H9 (cell line): ENCODE results near the gene OLFM1. TPM values are rescaled to one million over a fixed set of nuclear protein-coding genes. Genes with fewer than 3 reads are reported as not detected.

Source experiments
- DNase-seq: peaks from one replicate; pipeline ENCODE4 v3.0.0-alpha.2; 2017
- H2AFZ ChIP-seq: one replicate; pipeline ENCODE4 v1.6.1; 2013; ENCODE audit warnings: mild to moderate bottlenecking, low read length, control low read depth, moderate library complexity
- H2AK5ac ChIP-seq: 2 replicates; pipeline ENCODE4 v1.6.1; 2013; ENCODE audit warnings: low read length, control low read depth, mixed read lengths; ENCODE audit not compliant: insufficient read length
- H2BK120ac ChIP-seq: one replicate; pipeline ENCODE4 v1.6.1; 2013; ENCODE audit warnings: low read depth, mild to moderate bottlenecking, low read length, control low read depth, inconsistent platforms; ENCODE audit not compliant: poor library complexity, severe bottlenecking
- H2BK12ac ChIP-seq: 2 replicates; pipeline ENCODE4 v1.6.1; 2013; ENCODE audit warnings: low read length, control low read depth, mixed read lengths, low read depth; ENCODE audit not compliant: insufficient read length
- H2BK15ac ChIP-seq: 2 replicates; pipeline ENCODE4 v1.6.1; 2013; ENCODE audit warnings: low read depth, low read length, control low read depth
- H2BK20ac ChIP-seq: one replicate; pipeline ENCODE4 v1.6.1; 2013; ENCODE audit warnings: low read depth, mild to moderate bottlenecking, low read length, control low read depth, inconsistent platforms; ENCODE audit not compliant: poor library complexity, severe bottlenecking
- H2BK5ac ChIP-seq: 2 replicates; pipeline ENCODE4 v1.6.1; 2013; ENCODE audit warnings: low read length, control low read depth, mixed read lengths; ENCODE audit not compliant: insufficient read length
- H3K14ac ChIP-seq: 2 replicates; pipeline ENCODE4 v1.6.1; 2013; ENCODE audit warnings: low read length, control low read depth; ENCODE audit not compliant: insufficient read depth
- H3K18ac ChIP-seq: 2 replicates; pipeline ENCODE4 v1.6.1; 2013; ENCODE audit warnings: low read depth, mild to moderate bottlenecking, mixed read lengths, low read length, control low read depth; ENCODE audit not compliant: insufficient read length
- H3K23ac ChIP-seq: 2 replicates; pipeline ENCODE4 v1.6.1; 2013; ENCODE audit warnings: low read length, control low read depth, mixed read lengths, low read depth; ENCODE audit not compliant: insufficient read length
- H3K23me2 ChIP-seq: 2 replicates; pipeline ENCODE4 v1.6.1; 2013; ENCODE audit warnings: low read depth, mild to moderate bottlenecking, mixed read lengths, low read length, control low read depth; ENCODE audit not compliant: insufficient read length, poor library complexity, severe bottlenecking
- H3K27ac ChIP-seq: 2 replicates; pipeline ENCODE4 v1.5.1; 2013; ENCODE audit warnings: low read length, control low read depth, mixed read lengths, low read depth; ENCODE audit not compliant: insufficient read length
- H3K27me3 ChIP-seq: 2 replicates; pipeline ENCODE4 v1.6.1; 2013; ENCODE audit warnings: low read length, control low read depth, inconsistent platforms; ENCODE audit not compliant: insufficient read depth
- H3K4ac ChIP-seq: 2 replicates; pipeline ENCODE4 v1.6.1; 2013; ENCODE audit warnings: low read depth, mild to moderate bottlenecking, control low read depth, inconsistent platforms, low read length, moderate library complexity
- H3K4me1 ChIP-seq: 2 replicates; pipeline ENCODE4 v1.6.1; 2013; ENCODE audit warnings: low read length, control low read depth, inconsistent platforms; ENCODE audit not compliant: insufficient read depth
- H3K4me2 ChIP-seq: 2 replicates; pipeline ENCODE4 v1.6.1; 2013; ENCODE audit warnings: low read length, control low read depth, mixed read lengths; ENCODE audit not compliant: insufficient read length, insufficient read depth
- H3K56ac ChIP-seq: 2 replicates; pipeline ENCODE4 v1.6.1; 2013; ENCODE audit warnings: low read depth, mild to moderate bottlenecking, mixed read lengths, low read length, control low read depth; ENCODE audit not compliant: insufficient read length
- H3K79me1 ChIP-seq: 2 replicates; pipeline ENCODE4 v1.6.1; 2013; ENCODE audit warnings: low read depth, mild to moderate bottlenecking, moderate library complexity, low read length, control low read depth, inconsistent platforms; ENCODE audit not compliant: insufficient read depth, poor library complexity, severe bottlenecking
- H3K79me2 ChIP-seq: 2 replicates; pipeline ENCODE4 v1.6.1; 2013; ENCODE audit warnings: low read length, control low read depth, inconsistent platforms; ENCODE audit not compliant: insufficient read depth
- H3K9ac ChIP-seq: 2 replicates; pipeline ENCODE4 v1.6.1; 2013; ENCODE audit warnings: low read length, control low read depth, mixed read lengths; ENCODE audit not compliant: insufficient read length; ENCODE audit errors: extremely low read depth
- H3K9me3 ChIP-seq: one replicate; pipeline ENCODE4 v1.6.1; 2013; ENCODE audit warnings: low read depth, low read length, inconsistent platforms; ENCODE audit not compliant: control insufficient read depth
- H3T11ph ChIP-seq: one replicate; pipeline ENCODE4 v1.6.1; 2013; ENCODE audit warnings: mild to moderate bottlenecking, low read length, control low read depth, inconsistent platforms
- H4K20me1 ChIP-seq: one replicate; pipeline ENCODE4 v1.6.1; 2013; ENCODE audit not compliant: control insufficient read depth, insufficient read length, insufficient read depth
- H4K5ac ChIP-seq: 2 replicates; pipeline ENCODE4 v1.6.1; 2013; ENCODE audit warnings: low read depth, mild to moderate bottlenecking, mixed read lengths, low read length, control low read depth; ENCODE audit not compliant: insufficient read length
- H4K8ac ChIP-seq: replicated peaks from 2 replicates; pipeline ENCODE4 v1.6.1; 2013; ENCODE audit warnings: low read length, control low read depth, mixed read lengths, low read depth; ENCODE audit not compliant: insufficient read length
- H4K91ac ChIP-seq: 2 replicates; pipeline ENCODE4 v1.6.1; 2013; ENCODE audit warnings: low read depth, mild to moderate bottlenecking, moderate library complexity, mixed read lengths, low read length, control low read depth; ENCODE audit not compliant: insufficient read length
- H3K27ac Mint-ChIP-seq, 3 experiments: 2 replicates in 2 of 3; 3 replicates in 1 of 3; pipeline ENCODE4 v1.8.0; 2020 to 2021; ENCODE audit warnings: mixed read lengths in 3 of 3, mild to moderate bottlenecking in 1 of 3, moderate library complexity in 1 of 3
- H3K27me3 Mint-ChIP-seq: 2 replicates; pipeline ENCODE4 v1.8.0; 2021; ENCODE audit warnings: low read depth, mild to moderate bottlenecking, moderate library complexity, mixed read lengths
- H3K36me3 Mint-ChIP-seq, 3 experiments: 2 replicates in 2 of 3; 3 replicates in 1 of 3; pipeline ENCODE4 v1.8.0; 2020 to 2021; ENCODE audit warnings: low read depth in 3 of 3, mixed read lengths in 3 of 3; ENCODE audit not compliant: insufficient read depth in 1 of 3
- H3K4me1 Mint-ChIP-seq, 2 experiments: 2 replicates each; pipeline ENCODE4 v1.8.0; 2020; ENCODE audit warnings: mixed read lengths in 2 of 2
- H3K4me3 Mint-ChIP-seq, 2 experiments: 2 replicates in 1 of 2; 3 replicates in 1 of 2; pipeline ENCODE4 v1.8.0; 2020 to 2021; ENCODE audit warnings: mild to moderate bottlenecking in 2 of 2, mixed read lengths in 2 of 2, moderate library complexity in 1 of 2
- H3K9me3 Mint-ChIP-seq, 2 experiments: 2 replicates in 1 of 2; 3 replicates in 1 of 2; pipeline ENCODE4 v1.8.0; 2020; ENCODE audit warnings: mild to moderate bottlenecking in 2 of 2, mixed read lengths in 2 of 2, moderate library complexity in 1 of 2
- WGBS: extraction: QIAGEN DNeasy Blood & Tissue Kit; methylation state at CpG from one replicate; pipeline ENCODE4 v1.1.7; 2013; ENCODE audit warnings: missing lambda C conversion rate, low lambda C conversion rate, mixed read lengths; ENCODE audit not compliant: insufficient read length; ENCODE audit errors: extremely low coverage; 5-methylcytosine and 5-hydroxymethylcytosine counted together
- total RNA-seq: library from RNA; stranded (reverse); gene quantifications from 2 replicates; pipeline ENCODE4 v1.2.1, GENCODE V29; 2021
- TF ChIP-seq, protein P1 (sequence below): fragments of 200-600 bp; sonication (generic); conservative IDR thresholded peaks from 3 replicates; pipeline ENCODE4 v1.8.0; 2021; ENCODE audit warnings: antibody characterized with exemption, mild to moderate bottlenecking

OLFM1 gene
- total RNA-seq, 1 experiment from 2014 or later, result 34.1 TPM

DNA sequence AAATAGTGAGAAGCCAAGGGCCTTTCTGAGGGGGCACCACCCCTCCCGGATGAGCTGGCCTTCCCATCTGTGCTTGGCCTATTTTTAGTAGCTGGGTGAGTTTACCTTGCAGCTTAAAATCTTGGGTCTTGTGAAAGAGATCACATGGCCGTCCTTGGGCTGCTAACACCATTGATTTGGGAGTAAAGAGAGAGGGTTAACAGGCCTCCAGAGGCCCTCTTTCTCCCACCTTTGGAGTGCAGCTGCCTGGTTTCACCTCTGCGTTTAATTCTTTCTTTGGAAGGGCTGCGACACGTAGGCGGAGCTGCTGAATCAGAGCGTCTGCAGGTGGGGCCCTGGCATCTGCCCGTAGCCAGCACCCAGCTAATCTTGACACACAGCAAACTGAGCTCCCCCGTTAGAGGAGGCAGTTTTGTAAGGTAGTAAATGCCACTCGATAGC is 12.8 kb downstream of the OLFM1 start:
- no peak for DNase-seq
- H3K14ac ChIP-seq, result no peak overlapping the region
- no peak overlapping the region for H2AFZ ChIP-seq
- no peak overlapping the region for H3K4me3 Mint-ChIP-seq
- TF ChIP-seq, protein P1, sequence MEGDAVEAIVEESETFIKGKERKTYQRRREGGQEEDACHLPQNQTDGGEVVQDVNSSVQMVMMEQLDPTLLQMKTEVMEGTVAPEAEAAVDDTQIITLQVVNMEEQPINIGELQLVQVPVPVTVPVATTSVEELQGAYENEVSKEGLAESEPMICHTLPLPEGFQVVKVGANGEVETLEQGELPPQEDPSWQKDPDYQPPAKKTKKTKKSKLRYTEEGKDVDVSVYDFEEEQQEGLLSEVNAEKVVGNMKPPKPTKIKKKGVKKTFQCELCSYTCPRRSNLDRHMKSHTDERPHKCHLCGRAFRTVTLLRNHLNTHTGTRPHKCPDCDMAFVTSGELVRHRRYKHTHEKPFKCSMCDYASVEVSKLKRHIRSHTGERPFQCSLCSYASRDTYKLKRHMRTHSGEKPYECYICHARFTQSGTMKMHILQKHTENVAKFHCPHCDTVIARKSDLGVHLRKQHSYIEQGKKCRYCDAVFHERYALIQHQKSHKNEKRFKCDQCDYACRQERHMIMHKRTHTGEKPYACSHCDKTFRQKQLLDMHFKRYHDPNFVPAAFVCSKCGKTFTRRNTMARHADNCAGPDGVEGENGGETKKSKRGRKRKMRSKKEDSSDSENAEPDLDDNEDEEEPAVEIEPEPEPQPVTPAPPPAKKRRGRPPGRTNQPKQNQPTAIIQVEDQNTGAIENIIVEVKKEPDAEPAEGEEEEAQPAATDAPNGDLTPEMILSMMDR, result no peak
- H2BK120ac ChIP-seq, result no peak overlapping the region
- no peak overlapping the region for H2BK15ac ChIP-seq
- H3K4me2 ChIP-seq, result no peak overlapping the region
- H3K9me3 Mint-ChIP-seq, result no peaks in the 10 kb centered on the region; a peak in 1 of 5 replicates
- H3K79me1 ChIP-seq, result no peaks in the 10 kb centered on the region
- H3T11ph ChIP-seq, result no peak overlapping the region
- no peaks in the 10 kb centered on the region for H3K23me2 ChIP-seq
- no peak overlapping the region for H4K8ac ChIP-seq
- no peak overlapping the region for H3K27ac Mint-ChIP-seq
- H3K9ac ChIP-seq, result no peak overlapping the region
- WGBS, result no CpG with 5 or more reads among the region's 10 CpGs
- H3K4me1 Mint-ChIP-seq, result peaks cover 5 to 23% of the 10 kb centered on the region in 2 experiments
- no peaks in the 10 kb centered on the region for H3K27me3 ChIP-seq
- no peak overlapping the region for H2AK5ac ChIP-seq
- H3K23ac ChIP-seq, result no peak overlapping the region
- peaks cover 12 to 56% (median 42%) of the 10 kb centered on the region in 3 experiments; a peak in 6 of 7 replicates for H3K36me3 Mint-ChIP-seq
- no peak overlapping the region for H4K5ac ChIP-seq
- H3K18ac ChIP-seq, result no peak overlapping the region
- peaks cover 3% of the 10 kb centered on the region for H4K20me1 ChIP-seq
- H3K9me3 ChIP-seq, result no peaks in the 10 kb centered on the region
- H3K4ac ChIP-seq, result no peak overlapping the region
- H3K27me3 Mint-ChIP-seq, result no peaks in the 10 kb centered on the region
- H3K4me1 ChIP-seq, result no peaks in the 10 kb centered on the region
- H3K56ac ChIP-seq, result no peak overlapping the region
- H2BK20ac ChIP-seq, result no peak overlapping the region
- no peak overlapping the region for H2BK12ac ChIP-seq
- H3K79me2 ChIP-seq, result no peaks in the 10 kb centered on the region
- H4K91ac ChIP-seq, result no peak overlapping the region
- no peak overlapping the region for H2BK5ac ChIP-seq
- H3K27ac ChIP-seq, result no peak overlapping the region
